Suppressor macrophage (primary cell): Measurements from ENCODE around the gene PLGRKT.
A peak's percentile ranks its signal among the peaks of the same experiment; 100 is the strongest.
"Not testable (repeated sequence)": the region's sequence is repeated elsewhere in the genome, so short reads cannot be mapped to it uniquely, and the experiment has no call there.

Source experiments
- DNase-seq, 4 experiments: peaks; one replicate each; pipeline ENCODE4 v3.0.0-alpha.2; 2020 to 2022

PLGRKT gene

DNA sequence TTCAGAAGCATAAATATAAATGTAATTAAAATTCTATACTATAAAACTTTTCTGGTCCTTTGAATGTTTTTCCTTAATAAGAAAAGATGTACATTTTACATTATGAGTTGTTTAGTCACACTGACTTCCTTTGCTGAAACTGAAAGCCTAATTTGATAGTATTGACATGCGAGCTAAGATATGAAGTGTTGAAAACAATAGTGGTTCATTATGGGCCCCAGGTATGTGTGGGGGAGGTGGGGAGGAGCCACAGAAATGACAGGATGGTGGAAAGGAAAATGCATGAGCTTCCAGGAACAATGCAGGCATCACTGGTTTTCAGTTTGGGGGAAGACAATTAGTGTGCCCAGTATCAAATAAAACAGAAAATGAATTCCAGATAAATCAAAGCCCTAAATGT, 62.6 kb downstream of the PLGRKT start:
- DNase-seq: no peak

DNA sequence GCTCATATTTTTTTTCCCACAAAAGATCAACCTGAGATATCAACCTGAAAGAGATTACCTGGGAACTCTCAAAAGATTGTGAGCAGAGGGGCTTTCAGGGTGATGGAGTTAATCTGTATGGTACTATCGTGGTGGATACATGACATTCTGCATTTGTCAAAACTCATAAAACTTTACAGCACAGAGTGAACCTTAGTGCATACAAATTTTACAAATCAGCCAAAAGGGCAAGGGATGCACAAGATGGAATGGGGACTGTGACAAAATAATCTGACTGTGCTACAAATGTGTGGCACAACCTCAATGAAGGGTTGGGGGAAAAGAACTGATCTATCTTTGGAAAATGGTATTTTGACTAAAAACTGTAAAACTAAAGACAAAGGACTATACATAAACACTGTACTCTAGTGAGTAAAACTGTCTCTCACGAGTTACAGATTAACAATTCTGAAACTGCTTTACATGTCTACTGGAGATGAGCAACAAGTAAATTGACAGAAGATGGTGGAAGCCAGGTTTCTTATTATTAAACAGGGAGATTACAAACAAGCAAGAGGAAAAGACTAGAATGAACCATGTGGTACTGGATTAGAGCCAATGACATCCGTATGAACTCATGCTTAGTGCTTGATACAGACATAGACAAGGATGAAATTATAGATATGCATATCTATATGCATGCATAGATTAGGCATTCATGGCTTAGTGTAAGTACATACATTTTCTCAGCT, 73.3 kb downstream of the PLGRKT start:
- no peak for DNase-seq

DNA sequence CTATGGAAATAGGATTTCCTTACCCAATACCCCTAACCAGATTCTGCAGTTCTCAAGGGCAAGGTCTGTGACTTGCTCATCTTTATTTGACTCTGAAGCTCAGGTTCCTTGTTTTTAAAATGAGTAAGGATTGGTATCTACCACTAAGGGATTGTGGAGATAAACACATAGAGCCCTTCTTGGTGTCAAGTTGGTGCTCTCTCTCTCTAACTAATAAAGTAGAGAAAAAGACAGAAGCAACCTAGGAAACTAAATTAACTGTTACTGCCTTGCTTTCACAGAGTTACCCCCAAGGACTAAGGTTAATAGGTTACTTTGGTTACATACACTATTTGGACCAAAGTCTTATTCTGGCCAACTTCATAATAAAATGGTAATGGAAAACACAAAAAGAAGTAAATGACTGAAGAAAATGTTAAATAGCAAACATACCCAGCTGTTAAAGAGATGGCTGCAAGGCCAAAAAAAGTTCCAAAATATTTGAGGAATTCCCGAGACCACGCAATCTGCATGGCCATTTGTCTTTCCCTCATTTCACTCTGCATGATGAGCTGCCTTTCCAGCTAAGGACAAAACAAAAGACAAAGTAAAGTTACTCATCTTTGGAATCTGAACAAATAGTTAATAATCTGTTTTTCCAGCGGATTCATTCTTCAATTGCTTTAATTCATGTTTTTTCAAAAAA, 76.3 kb downstream of the PLGRKT start:
- DNase-seq: no peak

DNA sequence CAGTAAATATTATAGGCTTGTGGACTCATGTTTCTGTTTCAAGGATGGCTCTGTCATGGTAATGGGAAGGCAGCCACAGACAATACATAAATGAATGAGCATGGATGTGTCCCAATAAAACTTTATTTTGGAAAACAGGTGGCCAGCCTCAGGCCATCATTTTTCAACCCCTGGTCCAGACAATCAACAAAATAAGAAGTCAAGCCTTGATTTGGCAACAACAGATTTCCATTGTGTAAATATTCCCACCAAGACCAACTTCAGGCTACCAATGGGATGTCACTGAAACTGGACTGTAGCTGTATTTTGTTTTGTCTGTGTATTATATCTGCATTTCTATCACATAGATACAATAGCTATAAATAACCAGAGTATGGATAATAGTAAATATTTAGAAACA, 77.4 kb downstream of the PLGRKT start:
- no peak for DNase-seq

DNA sequence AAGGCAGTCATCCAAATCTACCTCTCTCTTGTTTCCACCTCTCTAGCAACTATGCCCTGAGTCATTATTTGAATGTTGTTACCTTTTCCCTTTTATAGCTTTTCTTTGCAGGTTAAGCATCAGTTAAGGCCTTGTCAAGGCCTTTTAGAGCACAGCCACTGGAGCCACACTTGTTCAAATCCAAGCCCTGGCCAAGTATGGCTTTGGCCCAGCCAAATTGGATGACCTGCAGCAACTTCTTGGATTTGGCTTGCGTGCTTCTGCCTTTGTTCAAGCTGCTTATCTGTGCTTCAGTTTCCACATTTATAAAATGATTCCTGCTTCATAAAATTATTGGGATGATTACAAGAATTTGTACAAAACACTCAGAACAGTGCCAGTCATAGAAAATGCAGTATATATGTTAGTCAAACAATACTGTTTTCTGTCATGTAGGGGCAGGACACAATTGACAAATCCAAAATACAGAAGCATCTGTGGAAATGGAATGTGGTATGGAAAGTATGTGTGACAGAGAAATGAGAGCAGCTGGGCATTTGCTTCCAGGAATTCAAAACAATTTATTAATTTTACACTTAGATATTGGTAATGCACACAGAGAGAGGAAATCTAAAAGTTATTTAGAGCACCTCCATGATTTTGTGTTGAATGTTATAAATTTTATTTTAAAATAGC, 80.2 kb downstream of the PLGRKT start:
- DNase-seq: no peak

DNA sequence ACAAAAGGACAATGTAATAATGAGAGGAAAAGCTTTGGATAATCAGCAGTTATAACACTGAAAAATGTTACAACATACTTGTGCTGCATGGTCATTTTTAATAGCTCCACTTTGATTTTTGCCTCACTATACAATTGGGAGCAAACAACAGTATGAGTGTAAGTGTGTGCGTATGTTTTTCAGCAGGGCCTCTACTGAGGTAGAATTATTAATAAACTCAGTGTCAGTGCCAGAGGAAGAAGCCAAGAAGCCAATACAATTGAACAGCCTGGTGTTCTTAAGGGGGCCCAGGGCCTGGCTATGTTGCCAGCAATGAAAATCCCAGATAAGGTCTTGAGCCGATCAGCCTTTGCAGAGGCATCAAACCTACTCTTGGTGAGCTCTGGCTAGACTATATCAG, 81.9 kb downstream of the PLGRKT start:
- DNase-seq: no peak

DNA sequence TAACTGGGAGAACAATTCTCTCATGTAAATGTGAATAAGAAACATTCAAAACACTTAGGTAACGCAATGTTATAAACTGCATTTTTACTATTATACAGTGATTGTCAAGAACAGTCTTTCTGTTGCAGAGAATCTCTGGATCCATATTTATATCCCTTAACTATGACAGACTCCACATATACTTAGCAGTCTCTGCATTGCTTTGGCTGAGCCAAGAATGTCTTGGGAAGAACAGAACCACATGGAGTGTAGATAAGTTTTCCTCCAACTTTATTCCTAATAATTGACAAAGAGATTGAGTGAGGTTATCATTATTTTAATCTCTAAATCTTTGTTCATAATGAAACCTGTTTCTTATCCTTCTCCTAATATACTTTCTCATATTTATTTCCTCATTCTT, 82.5 kb downstream of the PLGRKT start:
- no peak for DNase-seq

DNA sequence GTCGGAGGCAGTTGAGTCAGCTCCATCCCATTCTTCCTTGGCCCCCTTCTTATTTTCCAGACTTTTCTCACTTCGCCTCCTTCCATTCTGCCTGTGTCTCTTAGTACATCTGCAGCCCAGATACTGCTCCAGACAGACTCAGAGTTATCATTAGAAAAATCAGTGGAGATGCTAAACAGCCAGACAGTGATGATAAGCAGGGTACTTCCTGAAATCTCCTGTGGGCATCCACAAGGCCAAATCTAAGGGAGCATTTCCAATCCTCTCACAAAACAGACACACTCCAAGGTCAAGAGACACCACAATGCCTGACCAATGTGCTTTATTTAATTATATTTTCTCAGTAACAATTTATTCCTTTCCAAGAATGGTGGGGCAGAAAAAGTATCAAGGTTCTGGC, 83.5 kb downstream of the PLGRKT start:
- DNase-seq: no peak

DNA sequence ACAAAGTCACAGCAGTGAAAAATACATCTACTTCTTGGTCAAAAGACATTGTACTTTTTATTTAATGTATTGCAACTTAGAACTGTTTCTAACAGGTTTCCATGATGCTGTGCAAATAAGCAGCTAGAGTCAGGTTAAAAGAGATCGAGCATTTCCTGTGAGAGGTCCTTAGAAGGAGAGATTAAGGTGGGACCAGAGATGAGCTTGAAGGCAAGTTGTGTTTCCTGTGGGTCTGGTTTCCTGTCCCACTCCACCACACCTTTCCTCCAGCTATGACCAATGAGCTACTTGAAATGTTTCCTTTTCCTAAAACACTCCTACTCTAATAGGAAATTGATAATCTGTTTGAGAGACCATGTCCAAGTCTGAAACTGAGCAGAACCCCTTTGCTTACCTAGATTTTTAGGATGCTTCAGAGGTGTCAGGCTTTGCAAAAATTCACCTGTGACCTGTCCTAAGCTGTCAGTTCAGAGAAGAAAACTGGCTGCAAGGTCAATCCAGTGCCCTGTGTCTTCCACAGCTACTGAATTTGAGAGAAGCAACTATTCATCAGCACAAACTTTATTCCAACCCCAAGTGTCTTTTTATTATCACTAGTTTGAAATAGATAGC, 85.0 kb downstream of the PLGRKT start:
- DNase-seq: no peak

DNA sequence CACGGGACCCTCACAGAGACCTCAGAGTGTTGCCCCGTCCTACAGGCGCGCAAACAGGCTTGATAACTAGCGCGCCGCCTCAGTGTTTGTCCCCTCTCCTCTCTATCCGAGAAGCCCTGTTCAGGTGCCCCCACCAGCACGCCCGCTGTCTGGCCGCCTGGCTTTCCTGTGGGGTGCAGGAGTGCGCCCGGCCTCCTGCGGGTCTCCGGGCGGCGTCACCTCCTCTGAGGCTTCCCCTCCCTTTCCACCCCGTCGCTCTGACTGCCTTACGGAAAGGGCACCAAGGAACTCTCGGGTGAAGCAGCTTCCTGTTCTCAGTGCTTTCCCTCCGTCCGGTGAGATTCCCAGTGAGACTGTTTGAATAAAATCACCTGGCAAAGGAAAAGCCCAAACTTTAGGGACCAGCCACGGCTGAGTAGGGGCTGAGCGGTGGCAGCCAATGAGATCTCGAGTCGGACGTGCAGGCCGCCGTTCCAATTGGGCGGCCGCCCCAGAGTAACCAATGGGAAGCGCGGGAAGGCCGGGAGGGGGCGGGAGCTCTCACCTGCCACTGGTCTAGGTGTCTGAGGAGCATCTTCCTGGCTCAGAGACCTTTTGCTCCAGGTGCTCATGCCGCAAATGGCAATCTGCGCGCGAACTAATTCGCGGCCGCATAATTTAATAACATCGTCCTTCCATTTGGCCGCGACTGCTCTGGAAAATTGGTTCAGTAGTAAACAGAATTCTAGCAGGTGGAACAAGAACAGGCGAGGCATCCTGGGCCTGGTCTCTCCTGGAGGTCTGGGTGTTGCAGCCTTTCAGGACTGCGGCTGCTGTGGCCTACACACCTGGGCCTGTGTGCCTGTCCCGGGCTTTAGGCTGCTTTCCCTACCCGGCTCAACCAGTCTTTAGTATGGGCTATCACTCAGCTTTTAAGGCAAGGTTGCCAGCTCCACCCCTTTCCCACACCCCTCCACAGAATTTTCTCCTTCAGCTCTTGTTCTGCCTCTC, 98.4 kb downstream of the PLGRKT start, which contains the start of gene RLN1:
TSS of gene RLN1 (minus strand) at position 885 of the 990 bp plus-strand sequence. CDS start at position 755, 130 bp downstream.
- DNase-seq: not testable (repeated sequence)

DNA sequence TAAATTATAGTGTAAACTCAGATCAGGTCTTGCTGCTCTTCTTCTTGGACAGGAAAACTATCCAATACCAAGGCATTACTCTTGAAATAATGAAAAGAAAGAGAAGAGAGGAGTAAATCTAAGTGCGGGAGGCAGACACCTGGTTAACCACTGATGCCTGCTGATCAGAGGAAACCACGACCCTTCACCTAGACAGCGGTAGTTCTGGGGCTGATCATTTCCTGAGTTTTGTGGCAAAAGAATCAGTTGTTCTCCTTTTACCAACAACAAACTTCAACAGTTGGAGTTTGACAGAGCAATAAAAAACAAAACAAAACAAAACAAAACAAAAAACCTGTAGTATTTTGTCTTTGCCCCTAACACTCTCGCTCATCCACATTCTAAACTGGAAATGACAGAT, 101.0 kb downstream of the PLGRKT start:
- DNase-seq: no peak

DNA sequence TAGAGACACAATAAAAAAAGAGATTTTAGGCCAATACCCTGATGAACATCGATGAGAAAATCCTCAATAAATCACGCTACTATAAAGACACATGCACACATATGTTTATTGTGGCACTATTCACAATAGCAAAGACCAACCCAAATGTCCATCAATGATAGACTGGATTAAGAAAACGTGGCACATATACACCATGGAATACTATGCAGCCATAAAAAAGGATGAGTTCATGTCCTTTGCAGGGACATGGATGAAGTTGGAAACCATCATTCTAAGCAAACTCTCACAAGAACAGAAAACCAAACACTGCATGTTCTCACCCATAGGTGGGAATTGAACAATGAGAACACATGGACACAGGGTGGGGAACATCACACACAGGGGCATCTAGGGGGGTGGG, 106.4 kb downstream of the PLGRKT start:
- not testable (repeated sequence) for DNase-seq

DNA sequence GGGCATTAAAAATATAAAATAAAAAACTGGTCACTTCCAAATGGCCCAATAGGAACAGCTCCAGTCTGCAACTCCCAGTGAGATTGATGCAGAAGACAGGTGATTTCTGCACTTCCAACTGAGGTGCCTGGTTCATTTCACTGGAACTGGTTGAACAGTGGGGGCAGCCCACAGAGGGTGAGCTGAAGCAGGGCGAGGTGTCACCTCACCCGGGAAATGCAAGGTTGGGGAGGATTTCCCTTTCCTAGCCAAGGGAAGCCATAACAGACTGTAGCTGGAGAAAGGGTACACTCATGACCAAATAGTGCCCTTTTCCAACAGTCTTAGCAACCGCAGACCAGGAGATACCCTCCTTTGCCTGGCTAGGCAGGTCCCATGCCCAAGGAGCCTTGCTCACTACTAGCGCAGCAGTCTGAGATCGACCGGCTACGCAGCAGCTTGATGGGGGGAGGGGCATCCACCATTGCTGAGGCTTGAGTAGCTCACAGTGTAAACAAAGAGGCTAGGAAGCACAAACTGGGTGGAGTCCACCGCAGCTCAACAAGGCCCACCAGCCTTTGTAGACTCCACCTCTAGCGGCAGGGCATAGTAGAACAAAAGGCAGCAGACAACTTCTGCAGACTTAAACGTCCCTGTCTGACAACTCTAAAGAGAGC, 110.7 kb downstream of the PLGRKT start:
- DNase-seq: no peak

DNA sequence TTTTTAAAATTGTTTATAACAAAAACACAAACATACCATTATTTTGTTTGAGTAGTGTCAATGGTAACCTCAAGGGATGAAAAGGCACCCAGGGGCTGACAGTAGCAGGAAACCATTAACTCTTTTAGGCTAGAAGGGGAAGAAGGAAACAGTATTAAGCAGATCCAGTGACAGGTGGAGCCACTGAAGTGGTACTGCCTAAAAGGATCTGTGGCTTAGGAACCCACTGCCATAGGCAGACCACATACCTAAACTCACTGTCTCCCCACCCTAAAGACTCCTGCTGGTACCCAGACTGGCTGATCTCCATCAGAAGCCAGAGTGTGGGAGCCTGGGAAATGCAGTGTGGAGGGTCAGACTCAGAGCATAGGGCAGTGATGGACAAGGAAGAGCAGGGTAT, 111.5 kb downstream of the PLGRKT start:
- DNase-seq: no peak

DNA sequence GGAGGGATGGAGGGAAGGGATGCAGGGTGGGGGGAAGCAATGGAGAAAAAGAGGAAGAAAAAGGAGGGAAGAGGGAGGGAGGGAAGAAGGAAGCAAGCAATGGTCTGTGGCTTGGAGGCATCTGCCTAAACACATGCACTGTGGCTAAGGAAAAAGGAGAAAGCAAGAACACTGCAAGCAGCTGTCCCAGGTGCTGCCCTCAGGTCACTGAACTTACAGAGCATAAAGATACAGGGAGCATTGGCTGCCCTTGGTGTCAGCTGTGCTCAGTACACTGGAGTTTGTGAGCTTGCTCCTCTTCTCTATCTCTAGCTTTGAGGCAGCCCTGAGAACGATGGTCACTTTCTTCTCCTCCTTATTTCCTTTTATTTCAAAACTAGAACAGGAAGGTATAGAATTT, 116.1 kb downstream of the PLGRKT start:
- DNase-seq: peak in 1 of 4 experiments; percentile 3

DNA sequence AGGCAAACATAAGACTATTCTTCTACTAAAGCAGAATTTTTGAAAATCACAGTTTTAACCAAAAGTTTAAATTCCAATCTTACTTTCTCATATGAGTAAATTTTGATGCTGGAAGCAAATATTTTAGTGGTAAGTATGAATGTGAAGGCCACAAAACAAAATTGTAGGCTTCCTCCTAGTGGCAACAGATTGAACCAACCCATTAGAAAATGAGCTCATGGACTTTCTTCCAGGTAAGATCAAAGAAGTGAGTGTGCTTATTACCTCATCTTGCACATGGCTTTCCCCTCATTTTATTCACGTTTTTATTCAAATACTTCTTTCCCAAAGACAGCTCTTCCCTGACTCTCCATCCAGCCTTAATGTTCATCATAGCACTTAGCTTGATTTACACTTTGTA, 116.7 kb downstream of the PLGRKT start:
- no peak for DNase-seq

DNA sequence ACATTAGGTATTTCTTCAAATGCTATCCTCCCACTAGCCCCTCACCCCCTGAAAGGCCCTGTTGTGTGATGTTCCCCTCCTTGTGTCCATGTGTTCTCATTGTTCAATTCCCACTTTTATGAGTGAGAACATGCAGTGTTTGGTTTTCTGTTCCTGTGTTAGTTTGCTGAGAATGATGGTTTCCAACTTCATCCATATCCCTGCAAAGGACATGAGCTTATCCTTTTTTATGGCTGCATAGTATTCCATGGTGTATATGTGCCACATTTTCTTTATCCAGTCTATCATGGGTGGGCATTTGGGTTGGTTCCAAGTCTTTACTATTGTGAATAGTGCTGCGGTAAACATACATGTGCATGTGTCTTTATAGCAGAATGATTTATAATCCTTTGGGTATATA, 121.3 kb downstream of the PLGRKT start:
- not testable (repeated sequence) for DNase-seq

DNA sequence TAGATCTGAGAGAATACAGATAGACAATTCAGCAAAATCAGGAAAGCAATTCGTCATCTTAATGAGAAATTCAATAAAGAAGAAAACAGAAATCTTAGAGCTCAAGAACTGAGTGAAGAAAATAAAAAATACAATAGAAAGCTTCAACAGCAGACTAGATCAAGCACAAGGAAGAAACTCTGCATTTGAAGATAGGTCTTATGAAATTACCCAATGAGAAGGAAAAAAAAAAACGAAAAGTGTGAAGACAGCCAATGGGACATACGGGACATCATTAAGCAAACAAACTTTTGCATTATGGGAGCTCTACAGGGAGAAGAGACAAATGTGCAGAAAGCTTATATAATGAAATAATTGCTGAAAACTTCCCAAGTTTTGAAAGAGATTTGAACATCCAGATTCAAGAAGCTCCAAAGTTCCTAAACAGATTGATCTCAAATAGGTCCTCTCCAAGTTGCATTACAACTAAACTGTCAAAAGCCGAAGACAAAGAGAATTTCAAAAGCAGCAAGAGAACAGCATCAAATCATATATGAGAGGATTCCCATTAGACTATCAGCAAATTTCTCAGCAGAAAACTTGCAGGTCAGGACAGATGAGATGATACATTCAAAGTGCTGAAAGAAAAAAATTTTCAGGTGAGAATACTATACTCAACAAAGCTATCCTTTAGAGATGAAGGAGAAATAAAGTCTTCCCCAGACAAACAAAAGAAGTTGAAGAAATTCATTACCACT, 122.4 kb downstream of the PLGRKT start:
- DNase-seq: no peak

DNA sequence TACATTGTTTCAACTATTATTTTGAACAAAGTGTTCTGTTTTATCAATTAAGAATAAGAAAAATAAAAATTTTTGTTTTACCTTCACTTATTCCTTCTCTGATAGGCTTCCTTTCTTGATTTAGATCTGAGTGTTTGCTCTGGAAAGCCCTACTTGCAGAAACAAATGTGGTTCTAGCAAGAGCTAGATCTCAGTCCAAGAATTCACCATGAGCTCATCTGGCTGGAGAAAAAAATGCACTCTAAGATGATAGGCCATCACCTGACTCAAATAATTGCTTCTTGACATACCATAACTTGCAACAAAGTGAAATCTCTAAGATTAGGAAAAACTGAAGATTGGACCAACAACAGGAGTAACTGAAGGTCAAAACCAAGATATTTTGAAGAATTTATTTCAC, 126.9 kb downstream of the PLGRKT start:
- no peak for DNase-seq
